GM04503 (cell line): ENCODE measurements around the gene HABP2.

Experiments
- DNase-seq: peaks from one replicate; pipeline ENCODE4 v3.0.0-alpha.2; 2012; ENCODE audit warnings: low read depth

The HABP2 gene

GRCh38 chr10:113552701-113553100 is at the start of gene HABP2:
TSS of gene HABP2 (plus strand) at chr10:113553053. CDS start at chr10:113553122, 69 bp downstream.
- DNase-seq: no peak

GRCh38 chr10:113503930-113504329 is 48.9 kb upstream of the HABP2 start:
- DNase-seq: no peak

GRCh38 chr10:113504423-113504822 is 48.4 kb upstream of the HABP2 start:
- DNase-seq: no peak

GRCh38 chr10:113506476-113506875 is 46.4 kb upstream of the HABP2 start:
- no peak for DNase-seq

GRCh38 chr10:113511419-113511818 is 41.4 kb upstream of the HABP2 start:
- DNase-seq: no peak

GRCh38 chr10:113515161-113515560 is 37.7 kb upstream of the HABP2 start:
- no peak for DNase-seq

- no peak for DNase-seq
These were observed 37.3 kb upstream of the HABP2 start for GRCh38 chr10:113515601-113516000.

GRCh38 chr10:113516061-113516460 is 36.8 kb upstream of the HABP2 start:
- DNase-seq: no peak

- no peak for DNase-seq
These were observed 35.5 kb upstream of the HABP2 start for GRCh38 chr10:113517165-113517900.

- no peak for DNase-seq
These were observed 35.0 kb upstream of the HABP2 start for GRCh38 chr10:113517901-113518260.

- DNase-seq: no peak
These were observed 34.4 kb upstream of the HABP2 start for GRCh38 chr10:113518415-113518814.

GRCh38 chr10:113518816-113519591 is 33.8 kb upstream of the HABP2 start:
- DNase-seq: no peak

- DNase-seq: no peak
These were observed 33.2 kb upstream of the HABP2 start for GRCh38 chr10:113519681-113520115.

GRCh38 chr10:113520261-113520660 is 32.6 kb upstream of the HABP2 start:
- no peak for DNase-seq

GRCh38 chr10:113520690-113521474 is 32.0 kb upstream of the HABP2 start:
- peak; percentile 57 for DNase-seq

GRCh38 chr10:113521475-113521795 is 31.4 kb upstream of the HABP2 start:
- no peak for DNase-seq

- no peak for DNase-seq
These were observed 30.4 kb upstream of the HABP2 start for GRCh38 chr10:113522460-113522859.

- DNase-seq: no peak
These were observed 29.8 kb upstream of the HABP2 start for GRCh38 chr10:113523071-113523470.

- no peak for DNase-seq
These were observed 29.2 kb upstream of the HABP2 start for GRCh38 chr10:113523628-113524027.

GRCh38 chr10:113524120-113524519 is 28.7 kb upstream of the HABP2 start:
- no peak for DNase-seq

GRCh38 chr10:113524539-113525490 is 28.0 kb upstream of the HABP2 start:
- peak; percentile 25 for DNase-seq

- no peak for DNase-seq
These were observed 27.1 kb upstream of the HABP2 start for GRCh38 chr10:113525713-113526112.
